Keratinocyte (primary cell): ENCODE data around the gene PPP1R18.

Source experiments
- EZH2 ChIP-seq: IDR thresholded peaks from one replicate; pipeline ENCODE4 v1.6.1; 2012; ENCODE audit warnings: inconsistent platforms, mild to moderate bottlenecking, low read length, moderate library complexity
- TF ChIP-seq, protein P1 (sequence below), 3 experiments: IDR thresholded peaks in 1 of 3; conservative IDR thresholded peaks in 1 of 3; optimal IDR thresholded peaks in 1 of 3; 2 replicates in 2 of 3; 3 replicates in 1 of 3; pipeline versions ENCODE3 to v1.5.1; 2011; ENCODE audit warnings: low read length in 3 of 3, mild to moderate bottlenecking in 3 of 3, moderate library complexity in 2 of 3, control low read depth in 1 of 3, inconsistent platforms in 1 of 3; ENCODE audit not compliant: insufficient read depth in 2 of 3; ENCODE audit errors: extremely low read depth in 1 of 3

- TF ChIP-seq, protein P1, sequence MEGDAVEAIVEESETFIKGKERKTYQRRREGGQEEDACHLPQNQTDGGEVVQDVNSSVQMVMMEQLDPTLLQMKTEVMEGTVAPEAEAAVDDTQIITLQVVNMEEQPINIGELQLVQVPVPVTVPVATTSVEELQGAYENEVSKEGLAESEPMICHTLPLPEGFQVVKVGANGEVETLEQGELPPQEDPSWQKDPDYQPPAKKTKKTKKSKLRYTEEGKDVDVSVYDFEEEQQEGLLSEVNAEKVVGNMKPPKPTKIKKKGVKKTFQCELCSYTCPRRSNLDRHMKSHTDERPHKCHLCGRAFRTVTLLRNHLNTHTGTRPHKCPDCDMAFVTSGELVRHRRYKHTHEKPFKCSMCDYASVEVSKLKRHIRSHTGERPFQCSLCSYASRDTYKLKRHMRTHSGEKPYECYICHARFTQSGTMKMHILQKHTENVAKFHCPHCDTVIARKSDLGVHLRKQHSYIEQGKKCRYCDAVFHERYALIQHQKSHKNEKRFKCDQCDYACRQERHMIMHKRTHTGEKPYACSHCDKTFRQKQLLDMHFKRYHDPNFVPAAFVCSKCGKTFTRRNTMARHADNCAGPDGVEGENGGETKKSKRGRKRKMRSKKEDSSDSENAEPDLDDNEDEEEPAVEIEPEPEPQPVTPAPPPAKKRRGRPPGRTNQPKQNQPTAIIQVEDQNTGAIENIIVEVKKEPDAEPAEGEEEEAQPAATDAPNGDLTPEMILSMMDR (optimal IDR thresholded peaks at IDR 0.05 in 1 of 3, IDR thresholded peaks at IDR 0.05 in 1 of 3, conservative IDR thresholded peaks at IDR 0.05 in 1 of 3; ENCODE audit: extremely low read depth in 1 of 3, insufficient read depth in 2 of 3, low read length in 3 of 3), result no peak
- no peak for TF ChIP-seq EZH2
Measured at GRCh38 chr6:30720738-30721197, 34.3 kb upstream of the PPP1R18 start.
